Tibial artery (tissue), 4 donors: ENCODE measurements around the gene VWA5A.

Experiments used
- DNase-seq, 2 donors: peaks; one replicate each; pipeline ENCODE4 v3.0.0-alpha.2; 2019
- H3K27ac ChIP-seq, 2 donors: fragments of 200-600 bp; sonication (generic) in 1 of 2; 1 replicate in 1 of 2; 2 replicates in 1 of 2; pipeline ENCODE4 v1.5.1; 2018 to 2019; ENCODE audit warnings: mild to moderate bottlenecking in 1 of 2
- H3K27me3 ChIP-seq, 2 donors: fragments of 200-600 bp; sonication (generic) in 1 of 2; one replicate each; pipeline versions ENCODE4 v1.5.1 to v1.6.0; 2016 to 2019
- H3K36me3 ChIP-seq, 3 donors: fragments of 200-600 bp; sonication (generic) in 2 of 3; one replicate each; pipeline ENCODE4 v1.5.1; 2016 to 2019; ENCODE audit warnings: mild to moderate bottlenecking in 2 of 3
- H3K4me1 ChIP-seq, 4 donors: fragments of 200-600 bp; sonication (generic) in 2 of 4; 1 replicate in 3 of 4; 2 replicates in 1 of 4; pipeline ENCODE4 v1.5.1; 2016 to 2019
- H3K4me3 ChIP-seq, 2 donors: fragments of 200-600 bp; sonication (generic) in 1 of 2; 1 replicate in 1 of 2; 2 replicates in 1 of 2; pipeline ENCODE4 v1.5.1; 2018 to 2019; ENCODE audit warnings: mild to moderate bottlenecking in 2 of 2
- H3K9me3 ChIP-seq, 3 donors: fragments of 200-600 bp; sonication (generic) in 1 of 3; one replicate each; pipeline ENCODE4 v1.5.1; 2016 to 2019
- intact Hi-C: fragments of 100-400 bp; cut with DNase I; formaldehyde crosslinking; loops from one replicate; pipeline ENCODE4 v1.15.0; 2023; ENCODE audit warnings: low total_unique reads
- TF ChIP-seq, protein P1 (sequence below), 2 experiments: fragments of 200-600 bp in 1 of 2; fragments of 450-650 bp in 1 of 2; IDR thresholded peaks; one replicate each; pipeline ENCODE4 v1.5.1; 2017 to 2019; ENCODE audit warnings: antibody characterized with exemption in 2 of 2, mild to moderate bottlenecking in 1 of 2, moderate library complexity in 1 of 2

VWA5A gene

DNA sequence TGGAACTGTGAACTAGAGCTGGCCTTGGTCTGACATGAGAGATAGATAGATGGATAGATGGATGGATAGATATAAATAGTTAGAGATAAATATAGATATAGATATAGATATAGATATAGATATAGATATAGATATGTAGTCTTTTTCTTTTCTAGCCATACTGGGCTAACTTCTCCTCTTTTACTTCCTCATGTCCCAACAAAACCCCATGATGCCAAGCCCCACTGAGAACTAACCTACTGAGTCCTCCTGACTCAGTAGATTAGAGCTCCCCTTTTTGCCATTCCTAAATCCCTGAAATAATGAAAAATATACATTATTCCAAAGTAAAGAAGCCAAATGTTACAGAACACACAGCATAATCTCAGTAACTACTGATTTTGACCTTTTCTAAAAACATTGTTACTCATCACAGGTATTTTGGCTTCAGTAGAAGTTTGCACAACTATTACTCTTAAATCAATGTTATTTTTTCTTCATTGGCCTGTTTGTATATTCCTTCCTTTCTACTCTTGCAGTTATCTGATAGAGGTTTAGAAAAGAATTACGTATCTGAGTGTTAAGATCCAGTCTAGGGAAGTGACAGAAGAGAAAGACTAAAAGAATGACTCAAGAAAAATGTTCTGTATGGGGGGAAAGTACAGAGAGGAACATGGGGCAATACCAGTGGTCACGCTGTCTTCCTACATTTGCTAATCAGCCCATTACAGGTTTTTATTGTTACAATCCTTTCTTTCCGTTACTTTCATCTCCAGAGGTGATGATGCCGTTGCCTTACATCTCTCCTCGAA lies 61.9 kb downstream of the VWA5A start:
- intact Hi-C loops: no loop called here

DNA sequence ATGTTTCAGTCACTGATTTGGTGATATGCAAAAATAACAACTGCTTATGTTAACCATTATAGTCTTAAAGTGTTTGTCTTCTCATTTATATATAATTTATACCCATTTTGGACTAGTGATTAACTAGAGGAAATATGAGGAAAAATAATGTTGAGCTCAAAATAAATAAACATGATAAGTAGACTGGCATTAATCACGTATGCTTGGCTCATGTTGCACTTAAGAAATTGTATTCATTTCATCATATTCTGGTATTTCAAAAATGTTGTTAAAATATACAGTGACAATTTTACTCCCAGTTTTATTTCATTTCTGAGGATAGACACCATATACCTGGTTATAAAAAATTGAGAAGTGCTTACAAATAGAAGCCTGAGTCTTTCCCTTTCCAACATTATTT lies 64.1 kb downstream of the VWA5A start:
- Histone ChIP-seq H3K27me3 (no peaks in the 10 kb centered on the region), H3K4me1 (no peaks in the 10 kb centered on the region), H3K36me3 (no peaks in the 10 kb centered on the region), H3K27ac (no peak overlapping the region), H3K4me3 (no peak overlapping the region), H3K9me3 (no peaks in the 10 kb centered on the region)
- intact Hi-C loops: no loop called here
- TF ChIP-seq, protein P1, sequence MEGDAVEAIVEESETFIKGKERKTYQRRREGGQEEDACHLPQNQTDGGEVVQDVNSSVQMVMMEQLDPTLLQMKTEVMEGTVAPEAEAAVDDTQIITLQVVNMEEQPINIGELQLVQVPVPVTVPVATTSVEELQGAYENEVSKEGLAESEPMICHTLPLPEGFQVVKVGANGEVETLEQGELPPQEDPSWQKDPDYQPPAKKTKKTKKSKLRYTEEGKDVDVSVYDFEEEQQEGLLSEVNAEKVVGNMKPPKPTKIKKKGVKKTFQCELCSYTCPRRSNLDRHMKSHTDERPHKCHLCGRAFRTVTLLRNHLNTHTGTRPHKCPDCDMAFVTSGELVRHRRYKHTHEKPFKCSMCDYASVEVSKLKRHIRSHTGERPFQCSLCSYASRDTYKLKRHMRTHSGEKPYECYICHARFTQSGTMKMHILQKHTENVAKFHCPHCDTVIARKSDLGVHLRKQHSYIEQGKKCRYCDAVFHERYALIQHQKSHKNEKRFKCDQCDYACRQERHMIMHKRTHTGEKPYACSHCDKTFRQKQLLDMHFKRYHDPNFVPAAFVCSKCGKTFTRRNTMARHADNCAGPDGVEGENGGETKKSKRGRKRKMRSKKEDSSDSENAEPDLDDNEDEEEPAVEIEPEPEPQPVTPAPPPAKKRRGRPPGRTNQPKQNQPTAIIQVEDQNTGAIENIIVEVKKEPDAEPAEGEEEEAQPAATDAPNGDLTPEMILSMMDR (IDR thresholded peaks at IDR 0.05): no peak
- no peak for DNase-seq

More for the DNA sequence above, 61.9 kb downstream of the VWA5A start:
- TF ChIP-seq, protein P1 (IDR thresholded peaks at IDR 0.05): no peak
- Histone ChIP-seq H3K9me3 (no peaks in the 10 kb centered on the region), H3K27ac (no peak overlapping the region), H3K27me3 (no peaks in the 10 kb centered on the region), H3K4me1 (no peaks in the 10 kb centered on the region), H3K4me3 (no peak overlapping the region), H3K36me3 (no peaks in the 10 kb centered on the region)
- DNase-seq: no peak

GRCh38 chr11:124183068-124183467 lies 67.8 kb downstream of the VWA5A start, which contains the start of gene OR10D3:
OR10D3 (plus strand) TSS chr11:124183345; CDS start chr11:124185270, 1,925 bp downstream.
- DNase-seq: no peak
- Histone ChIP-seq H3K27me3 (no peaks in the 10 kb centered on the region), H3K36me3 (no peaks in the 10 kb centered on the region), H3K27ac (no peak within 1 kb of the TSS), H3K4me1 (no peaks in the 10 kb centered on the region), H3K4me3 (no peak within 1 kb of the TSS), H3K9me3 (no peaks in the 10 kb centered on the region)
- intact Hi-C loops: no loop called here
- TF ChIP-seq, protein P1 (IDR thresholded peaks at IDR 0.05): no peak

GRCh38 chr11:124190298-124191139 lies 75.3 kb downstream of the VWA5A start:
- Histone ChIP-seq H3K4me1 (peaks cover 0 to 8% (median 1%) of the 10 kb centered on the region in 4 donors), H3K9me3 (no peaks in the 10 kb centered on the region), H3K36me3 (no peaks in the 10 kb centered on the region), H3K27ac (no peak overlapping the region), H3K27me3 (no peaks in the 10 kb centered on the region), H3K4me3 (no peak overlapping the region)
- no peak for DNase-seq
- TF ChIP-seq, protein P1 (IDR thresholded peaks at IDR 0.05): no peak
- intact Hi-C loops: no loop called here

GRCh38 chr11:124193221-124194010 lies 78.2 kb downstream of the VWA5A start:
- Histone ChIP-seq H3K27ac (peak overlapping the region in 1 of 2 donors; percentile 36), H3K4me3 (no peak overlapping the region), H3K4me1 (peaks cover 0 to 8% (median 1%) of the 10 kb centered on the region in 4 donors), H3K9me3 (no peaks in the 10 kb centered on the region), H3K27me3 (no peaks in the 10 kb centered on the region), H3K36me3 (no peaks in the 10 kb centered on the region)
- intact Hi-C loops: no loop called here
- DNase-seq: no peak
- TF ChIP-seq, protein P1 (IDR thresholded peaks at IDR 0.05): no peak
